NCI-H1105 (cell line): ENCODE data around the gene TRAF5.

Experiments used
- DNase-seq: peaks from one replicate; lab custom pipeline; 2025; lab: John Stamatoyannopoulos, UW

TRAF5 gene

GRCh38 chr1:211328084-211328694, 1.6 kb downstream of the TRAF5 start:
- DNase-seq = no peak

DNA sequence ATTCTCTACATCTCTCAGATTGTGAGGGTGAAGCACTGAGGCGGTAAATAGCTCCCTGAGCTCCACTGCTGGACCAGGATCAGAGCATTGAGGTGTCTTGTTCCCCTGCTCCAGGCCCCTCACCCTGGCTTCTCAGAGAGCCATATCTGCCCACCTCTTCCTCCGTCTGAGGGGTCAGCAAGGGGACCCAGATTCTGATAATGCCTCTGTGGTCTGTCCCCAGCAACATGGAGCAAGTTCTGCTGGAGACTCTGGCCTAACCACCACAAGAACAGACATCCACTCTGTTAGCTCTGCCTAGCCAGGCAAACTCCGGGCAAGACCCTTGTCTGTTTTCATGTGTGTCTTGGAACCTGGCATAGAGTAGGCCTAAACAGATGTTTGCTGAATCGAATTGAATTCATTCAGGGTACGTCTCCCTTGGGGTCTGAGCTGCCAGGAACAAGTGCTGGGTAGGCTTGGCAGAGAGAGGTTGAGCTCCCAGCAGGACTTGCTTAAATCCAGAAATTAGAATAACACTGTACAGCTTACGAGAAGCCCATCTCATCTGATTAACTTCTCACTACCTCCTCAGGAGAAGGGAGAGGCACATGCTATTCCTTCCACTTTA, 2.3 kb downstream of the TRAF5 start:
- DNase-seq = no peak

GRCh38 chr1:211329764-211330201, 3.1 kb downstream of the TRAF5 start:
- DNase-seq = no peak

DNA sequence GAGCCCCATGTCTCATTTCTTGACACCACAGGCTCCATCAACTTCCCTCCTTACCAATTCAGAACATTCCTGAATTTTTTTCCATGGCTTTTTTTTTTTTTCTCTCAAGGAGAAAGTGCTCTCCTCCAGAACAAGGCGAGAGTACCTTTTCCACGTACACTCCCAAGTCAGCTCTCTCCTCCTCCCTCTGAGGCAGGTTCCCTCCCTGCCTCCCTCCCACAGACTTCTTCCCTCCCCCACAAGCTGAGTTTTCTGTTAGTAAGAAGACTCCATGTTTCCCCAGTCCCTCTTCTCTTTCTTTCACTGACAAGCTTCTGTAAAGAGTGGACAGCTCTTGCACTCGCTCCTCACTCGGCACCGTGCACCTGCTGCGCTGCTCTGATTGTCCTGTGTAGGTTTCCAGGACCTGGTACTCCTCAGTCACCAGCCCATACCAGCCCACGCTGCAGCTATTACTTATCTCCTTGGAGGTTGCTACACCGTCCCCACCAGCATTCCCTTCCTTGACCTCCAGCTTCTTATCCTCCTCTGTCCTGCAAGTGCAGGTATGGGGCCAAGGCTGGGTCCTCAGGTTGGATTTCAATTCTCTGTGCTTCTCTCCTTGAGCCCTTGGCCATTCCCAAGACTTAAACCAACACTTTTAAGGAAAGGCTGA, 3.8 kb downstream of the TRAF5 start:
- DNase-seq = no peak

- DNase-seq = no peak
These were observed 4.5 kb downstream of the TRAF5 start for GRCh38 chr1:211331011-211331709.

DNA sequence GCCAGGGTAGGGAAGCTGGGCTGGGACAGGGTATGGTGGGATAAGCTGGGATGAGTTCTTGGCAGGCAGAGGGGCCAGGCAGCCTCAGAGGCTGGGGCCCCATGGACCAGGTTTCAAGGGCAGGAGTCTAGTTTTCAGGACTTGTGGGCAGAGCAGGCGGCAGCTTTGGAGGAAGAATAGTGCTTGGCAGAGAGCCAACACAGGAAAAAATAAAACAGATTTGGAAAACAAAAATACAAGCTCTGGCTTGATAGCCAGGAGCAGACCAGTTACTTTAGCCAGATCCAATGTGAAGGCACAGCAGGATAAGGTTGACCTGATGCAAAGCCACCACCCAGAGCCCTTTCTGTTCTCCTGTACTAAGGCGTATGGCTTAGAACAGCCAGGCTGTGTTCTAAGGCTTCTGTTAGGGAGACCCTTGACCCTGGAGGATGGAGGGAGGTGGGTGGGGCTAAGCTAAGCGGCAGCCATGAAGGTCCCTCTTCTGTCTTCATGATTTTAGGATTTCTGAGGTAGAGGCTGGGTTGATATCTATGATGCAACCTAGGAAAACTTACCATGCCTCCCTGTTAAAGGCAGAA, 5.5 kb downstream of the TRAF5 start:
- no peak for DNase-seq

DNA sequence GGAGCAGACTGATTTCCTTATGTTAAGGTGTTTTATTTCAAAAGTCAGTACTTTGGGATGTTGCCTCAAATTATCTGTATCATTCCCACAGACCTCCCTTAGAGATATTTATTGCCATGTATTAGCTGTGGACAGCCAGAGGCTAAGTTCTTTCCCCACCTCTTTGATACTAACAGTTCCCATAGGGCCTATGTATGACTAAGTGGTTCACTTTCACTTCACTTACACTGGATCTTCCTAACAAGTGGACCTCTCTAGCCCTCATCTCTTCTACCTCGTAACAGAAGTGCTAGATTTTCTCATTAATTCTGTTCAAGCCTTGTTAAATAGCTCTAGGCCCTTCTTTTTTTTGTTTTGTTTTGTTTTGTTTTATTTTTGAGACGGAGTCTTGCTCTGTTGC, 6.2 kb downstream of the TRAF5 start:
- no peak for DNase-seq

GRCh38 chr1:211333906-211334305, 7.3 kb downstream of the TRAF5 start:
- DNase-seq = no peak

- no peak for DNase-seq
These were observed 8.4 kb downstream of the TRAF5 start for GRCh38 chr1:211334986-211335385.

DNA sequence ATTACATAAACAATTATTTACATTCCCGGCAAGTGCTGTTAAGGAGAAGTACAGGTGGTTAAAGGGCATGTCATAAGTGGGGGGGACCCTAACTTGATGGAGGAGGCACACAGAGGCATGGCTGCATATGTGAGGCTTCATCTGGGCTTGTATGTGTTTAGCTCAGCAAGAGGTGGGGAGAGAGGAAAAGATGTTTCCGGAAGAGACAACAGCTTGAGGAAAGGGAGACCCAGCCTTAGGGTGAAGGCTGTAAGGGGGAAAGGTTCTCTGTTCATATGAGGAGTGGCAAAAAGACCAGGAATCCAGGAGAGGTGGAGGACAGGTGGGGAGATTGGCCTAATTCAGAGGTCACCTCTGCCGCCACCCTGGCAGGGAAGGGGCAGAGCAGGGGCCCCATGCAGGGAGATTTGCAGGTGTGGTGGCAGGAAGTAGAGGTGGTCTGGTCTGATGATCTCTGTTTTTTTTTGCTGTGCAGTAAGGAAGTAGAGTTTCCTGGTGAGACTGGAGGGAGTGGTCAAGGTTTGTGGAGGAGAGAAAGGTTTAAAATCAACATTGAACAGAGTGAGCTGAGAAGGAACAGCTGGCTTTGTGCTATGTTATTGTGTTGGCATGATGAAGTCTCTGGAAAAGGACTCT, 9.0 kb downstream of the TRAF5 start:
- DNase-seq = no peak

- DNase-seq = no peak
These were observed 9.5 kb downstream of the TRAF5 start for GRCh38 chr1:211336161-211336560.

- DNase-seq = no peak
These were observed 10.1 kb downstream of the TRAF5 start for GRCh38 chr1:211336775-211337174.

GRCh38 chr1:211337430-211338223, 11.0 kb downstream of the TRAF5 start:
- no peak for DNase-seq

DNA sequence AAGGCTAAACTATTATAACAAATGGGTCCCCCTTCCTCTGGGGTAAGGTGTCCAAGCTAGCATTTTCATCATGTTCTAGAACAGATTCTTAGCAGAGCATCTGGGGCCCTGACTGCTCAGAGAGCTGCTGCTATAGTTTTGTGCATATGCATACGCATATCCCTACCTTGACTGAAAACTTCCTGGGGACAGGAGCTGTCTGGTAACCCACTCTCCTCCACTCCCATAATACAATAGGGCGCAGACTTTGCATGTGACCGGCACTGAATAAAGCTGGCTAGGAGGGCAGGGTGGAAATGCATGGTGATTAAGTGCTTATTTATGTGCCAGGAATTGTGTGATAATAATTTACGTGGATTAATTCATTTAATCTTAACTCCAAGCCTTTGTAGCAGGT, 11.6 kb downstream of the TRAF5 start:
- no peak for DNase-seq

DNA sequence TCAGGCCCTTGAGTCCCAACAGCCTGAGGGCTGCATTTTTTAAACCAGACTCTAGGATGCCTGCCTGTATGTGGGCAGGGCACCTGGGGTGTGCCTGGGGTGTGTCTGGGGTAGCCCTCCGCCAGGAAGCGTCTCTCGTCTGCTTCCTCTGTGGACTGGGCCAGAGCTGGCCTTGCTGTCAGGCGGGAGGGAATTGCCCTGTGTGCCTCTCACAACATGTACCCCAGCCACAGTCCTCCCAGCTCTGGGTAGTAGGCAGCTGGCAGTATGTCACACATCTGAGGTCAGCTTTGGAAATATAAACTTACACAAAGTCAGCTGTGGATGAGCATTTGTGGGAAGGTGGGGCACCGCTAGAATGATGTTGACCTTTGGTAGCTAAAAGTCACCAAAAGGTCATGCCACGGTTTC, 13.0 kb downstream of the TRAF5 start:
- DNase-seq = no peak

DNA sequence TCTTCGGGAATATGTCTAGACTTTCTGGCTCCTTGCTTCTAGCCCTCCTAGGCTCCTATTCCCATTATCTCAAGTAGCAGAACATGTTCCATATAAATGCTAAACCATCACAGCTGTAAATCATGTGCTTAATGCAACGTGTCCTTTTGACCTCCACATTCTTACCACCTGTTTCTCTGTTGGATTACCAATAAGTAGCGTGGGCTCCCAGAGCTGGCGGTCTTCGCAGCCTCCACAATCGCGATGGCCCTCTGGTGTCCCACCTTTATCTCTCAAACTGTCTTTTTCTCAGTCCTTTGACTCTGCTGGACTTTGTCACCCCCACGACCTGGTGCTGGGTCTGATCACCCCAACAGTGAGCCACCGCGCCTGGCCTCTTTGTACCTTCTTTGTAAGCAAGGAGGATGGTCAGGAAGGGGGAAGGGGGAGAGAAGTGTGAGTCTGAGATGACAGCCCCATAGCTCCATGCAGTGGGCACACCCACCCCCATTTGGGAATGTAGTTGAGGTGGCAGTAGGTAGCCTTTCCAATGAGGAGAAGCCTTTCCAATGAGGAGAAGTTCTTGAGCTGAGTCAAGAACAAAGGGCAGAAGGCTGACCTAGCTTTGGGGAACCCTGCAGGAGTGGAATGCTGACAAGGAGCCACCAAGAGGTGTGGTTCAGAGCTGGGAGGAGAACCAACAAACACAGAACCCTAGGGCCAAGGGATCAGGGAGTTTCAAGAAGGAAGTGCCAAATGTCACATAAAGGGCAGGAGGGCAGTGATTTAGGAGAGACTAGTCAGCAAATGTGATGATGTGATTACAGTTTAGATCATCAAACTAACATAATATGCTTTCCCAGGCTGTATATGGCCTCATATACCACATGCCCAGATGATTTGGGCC, 14.2 kb downstream of the TRAF5 start:
- DNase-seq = no peak

- no peak for DNase-seq
These were observed 15.4 kb downstream of the TRAF5 start for GRCh38 chr1:211341999-211342398.

GRCh38 chr1:211343607-211344006, 17.0 kb downstream of the TRAF5 start:
- no peak for DNase-seq

DNA sequence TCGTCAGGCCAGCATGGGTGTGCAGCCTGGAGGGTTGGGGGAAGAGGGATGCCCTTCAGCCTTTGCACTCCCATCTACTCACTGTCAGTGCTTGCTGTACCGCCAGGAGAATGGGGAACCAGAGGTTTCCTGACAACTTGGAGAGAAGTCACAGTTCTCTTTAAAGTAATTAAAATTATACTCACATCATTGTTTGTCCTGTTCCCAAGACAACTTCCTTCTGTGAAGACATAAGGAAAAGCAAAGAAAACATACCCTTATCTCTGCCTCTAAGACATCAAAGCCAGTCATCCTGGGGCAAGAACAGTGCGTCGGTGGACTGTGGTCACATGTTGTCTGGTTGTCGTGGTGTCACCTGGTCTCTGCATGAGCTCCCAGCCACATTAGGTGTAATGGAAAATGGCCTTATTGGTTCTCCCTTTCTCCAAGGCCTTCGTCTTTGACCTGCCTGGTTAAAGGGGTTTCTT, 17.6 kb downstream of the TRAF5 start:
- DNase-seq = no peak

GRCh38 chr1:211345719-211346118, 19.1 kb downstream of the TRAF5 start:
- no peak for DNase-seq
